ENCODE measurements around the gene PTCH2. TPM values are rescaled to one million over a fixed set of nuclear protein-coding genes. Genes with fewer than 3 reads are reported as not detected.

Gene PTCH2
- total and polyA plus RNA-seq, 2 of the 13 experiments (the other 11 are each of a cell fraction or from before 2014, with no cell fraction given): 0.60 to 1.5 TPM

- TF ChIP-seq ZNF597 (CRISPR knock-in tag; IDR thresholded peaks at IDR 0.05) (peak; percentile 19; the same call in 1 of the 2 replicates), KAT7 (CRISPR knock-in tag; IDR thresholded peaks at IDR 0.05; ENCODE audit: borderline replicate concordance) (no peak), GFI1 (CRISPR knock-in tag; IDR thresholded peaks at IDR 0.05; ENCODE audit: borderline replicate concordance) (peak; percentile 49; the same call in 1 of the 2 replicates), HNF4A (CRISPR knock-in tag; IDR thresholded peaks at IDR 0.05) (peak; percentile 64; the same call in 1 of the 2 replicates), ZGPAT (CRISPR knock-in tag; IDR thresholded peaks at IDR 0.05) (peak; percentile 11; the same call in 1 of the 2 replicates), ZFP37 (CRISPR knock-in tag; IDR thresholded peaks at IDR 0.05; ENCODE audit: borderline replicate concordance) (no peak), CBX5 (CRISPR knock-in tag; IDR thresholded peaks at IDR 0.05; ENCODE audit: borderline replicate concordance) (no peak; the same call in 1 of the 2 replicates), THAP11 (CRISPR knock-in tag; IDR thresholded peaks at IDR 0.05) (0 out of 2 replicates have a peak, but pooled peaks have one; percentile 4), HNRNPUL1 (IDR thresholded peaks at IDR 0.05; ENCODE audit: low read depth, low read length) (no peak), MIER2 (CRISPR knock-in tag; IDR thresholded peaks at IDR 0.05) (no peak), RFXANK (CRISPR knock-in tag; IDR thresholded peaks at IDR 0.05) (no peak), MED1 (CRISPR knock-in tag; IDR thresholded peaks at IDR 0.05) (peak; percentile 63), JARID2 (CRISPR knock-in tag; IDR thresholded peaks at IDR 0.05; ENCODE audit: insufficient replicate concordance) (no peak), ZNF484 (CRISPR knock-in tag; IDR thresholded peaks at IDR 0.05; ENCODE audit: borderline replicate concordance, low read depth) (no peak), SALL2 (CRISPR knock-in tag; IDR thresholded peaks at IDR 0.05) (0 out of 2 replicates have a peak, but pooled peaks have one; percentile 8), RNF2 (conservative IDR thresholded peaks at IDR 0.05; ENCODE audit: low read depth) (no peak), ZBTB26 (CRISPR knock-in tag; IDR thresholded peaks at IDR 0.05; ENCODE audit: borderline replicate concordance) (0 out of 2 replicates have a peak, but pooled peaks have one; percentile 13), ZNF30 (CRISPR knock-in tag; IDR thresholded peaks at IDR 0.05) (no peak), KDM1A (CRISPR knock-in tag; IDR thresholded peaks at IDR 0.05) (no peak), FOXO1 (CRISPR knock-in tag; IDR thresholded peaks at IDR 0.05) (0 out of 2 replicates have a peak, but pooled peaks have one; percentile 5), ZNF18 (CRISPR knock-in tag; IDR thresholded peaks at IDR 0.05; ENCODE audit: insufficient replicate concordance) (no peak), ZNF292 (CRISPR knock-in tag; IDR thresholded peaks at IDR 0.05; ENCODE audit: borderline replicate concordance, low read depth) (no peak; the same call in 1 of the 2 replicates), ZNF44 (CRISPR knock-in tag; IDR thresholded peaks at IDR 0.05) (no peak), SMAD1 (CRISPR knock-in tag; IDR thresholded peaks at IDR 0.05; ENCODE audit: borderline replicate concordance, low read depth) (no peak), ZNF713 (CRISPR knock-in tag; IDR thresholded peaks at IDR 0.05) (no peak)
Measured at GRCh38 chr1:44808063-44808937, 34.8 kb downstream of the PTCH2 start, which contains the start of gene BTBD19 (continued).

All from HepG2 (cell line).